Kidney (tissue), 14 donors: Measurements from ENCODE around the gene VRK2. TPM values are rescaled to one million over a fixed set of nuclear protein-coding genes. Genes with fewer than 3 reads are reported as not detected.

Source experiments
- DNase-seq, 5 donors: peaks; one replicate each; pipeline ENCODE4 v3.0.0-alpha.2; 2013 to 2020
- FAIRE-seq: peaks from 2 replicates; lab custom pipeline; 2012; peaks lifted over from hg19 to GRCh38; lab: Jason Lieb, UNC
- H3K27ac ChIP-seq, 2 donors: one replicate each; pipeline ENCODE4 v1.7.0; 2013; ENCODE audit warnings: low read depth in 2 of 2, low read length in 2 of 2, inconsistent platforms in 1 of 2
- H3K27me3 ChIP-seq: one replicate; pipeline ENCODE4 v1.7.1; 2013; ENCODE audit warnings: low read length, inconsistent platforms; ENCODE audit not compliant: control insufficient read depth, insufficient read depth
- H3K36me3 ChIP-seq, 3 donors: one replicate each; pipeline versions ENCODE4 v1.7.0 to v1.7.1; 2013; ENCODE audit warnings: low read length in 3 of 3, control low read depth in 1 of 3, inconsistent platforms in 1 of 3; ENCODE audit not compliant: insufficient read depth in 3 of 3, control insufficient read depth in 2 of 3
- H3K4me1 ChIP-seq, 3 donors: one replicate each; pipeline versions ENCODE4 v1.7.0 to v1.7.1; 2013; ENCODE audit warnings: low read length in 3 of 3, inconsistent platforms in 1 of 3, low read depth in 1 of 3; ENCODE audit not compliant: control insufficient read depth in 2 of 3, insufficient read depth in 2 of 3
- H3K4me3 ChIP-seq, 3 donors: one replicate each; pipeline versions ENCODE4 v1.7.0 to v1.8.1; 2013; ENCODE audit warnings: low read length in 3 of 3, control low read depth in 1 of 3, inconsistent platforms in 1 of 3
- H3K9ac ChIP-seq, 3 donors: one replicate each; pipeline versions ENCODE4 v1.7.0 to v1.7.1; 2013; ENCODE audit warnings: low read length in 3 of 3, control low read depth in 1 of 3, inconsistent platforms in 1 of 3
- H3K9me3 ChIP-seq, 3 donors: one replicate each; pipeline versions ENCODE4 v1.7.0 to v1.7.1; 2013; ENCODE audit warnings: low read length in 3 of 3, control low read depth in 1 of 3, inconsistent platforms in 1 of 3; ENCODE audit not compliant: control insufficient read depth in 2 of 3, insufficient read depth in 1 of 3
- intact Hi-C: fragments of 100-400 bp; cut with DNase I; formaldehyde crosslinking; loops from one replicate; pipeline ENCODE4 v1.11.1; 2022
- polyA plus RNA-seq: library from polyadenylated mRNA; stranded (reverse); fragments of 350-450 nt; fragmentation: Illumina TruSeq; extraction: RNeasy Lipid Tissue Mini Kit (QIAGEN cat#74804); gene quantifications from one replicate; pipeline ENCODE4 v1.2.3, GENCODE V29; 2014; ENCODE audit warnings: low read depth, low replicate concordance; ENCODE audit not compliant: insufficient read depth
- total RNA-seq: library from RNA; stranded (reverse); fragmentation: NEBNext Ultra II Directional; extraction: Animal tissue kit (Norgen Biotek cat#: 25700); gene quantifications from one replicate; pipeline ENCODE4 v1.2.1, GENCODE V29; 2021
- TF ChIP-seq, protein P1 (sequence below): IDR thresholded peaks from 3 replicates; pipeline ENCODE4 v1.5.1; 2012; ENCODE audit warnings: mild to moderate bottlenecking, moderate library complexity, borderline replicate concordance; ENCODE audit not compliant: insufficient read depth; ENCODE audit errors: extremely low read depth
- donor health status: control.
- donor health status: control.
- donor health status: control.
- donor health status: control.
- donor health status: control.
- donor health status: DM: yes; HTN: yes; CAD: no.
- donor health status: Normal renal cell carcinoma (clear cell type).

VRK2 gene
- total and polyA plus RNA-seq, 2 donors from 2014 or later = 7.2 to 26.5 TPM

DNA sequence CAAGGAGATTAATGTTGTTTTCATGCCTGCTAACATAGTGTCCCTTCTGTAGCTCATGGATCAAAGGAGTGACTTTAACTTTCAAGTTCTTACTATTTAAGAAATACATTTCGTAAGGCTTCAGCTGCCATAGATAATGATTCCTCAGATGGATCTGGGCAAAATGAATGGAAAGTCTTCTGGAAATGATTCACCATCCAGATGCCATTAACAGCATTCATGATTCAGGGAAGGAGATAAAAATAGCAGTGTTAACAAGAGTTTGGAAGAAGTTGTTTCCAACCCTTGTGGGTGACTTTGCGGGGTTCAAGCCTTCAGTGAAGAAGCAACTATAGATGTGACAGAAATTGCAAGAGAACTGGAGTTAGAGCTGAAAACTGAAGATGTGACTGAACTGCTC, 17.0 kb downstream of the VRK2 start:
- FAIRE-seq (no peak), DNase-seq (no peak)
- intact Hi-C loops = no loop called here
- Histone ChIP-seq H3K9me3 (no peaks in the 10 kb centered on the region), H3K9ac (no peak overlapping the region), H3K27me3 (no peaks in the 10 kb centered on the region), H3K4me3 (no peak overlapping the region), H3K4me1 (no peaks in the 10 kb centered on the region), H3K36me3 (peaks cover 0 to 2% (median 0%) of the 10 kb centered on the region in 3 donors), H3K27ac (no peak overlapping the region)
- TF ChIP-seq, protein P1, sequence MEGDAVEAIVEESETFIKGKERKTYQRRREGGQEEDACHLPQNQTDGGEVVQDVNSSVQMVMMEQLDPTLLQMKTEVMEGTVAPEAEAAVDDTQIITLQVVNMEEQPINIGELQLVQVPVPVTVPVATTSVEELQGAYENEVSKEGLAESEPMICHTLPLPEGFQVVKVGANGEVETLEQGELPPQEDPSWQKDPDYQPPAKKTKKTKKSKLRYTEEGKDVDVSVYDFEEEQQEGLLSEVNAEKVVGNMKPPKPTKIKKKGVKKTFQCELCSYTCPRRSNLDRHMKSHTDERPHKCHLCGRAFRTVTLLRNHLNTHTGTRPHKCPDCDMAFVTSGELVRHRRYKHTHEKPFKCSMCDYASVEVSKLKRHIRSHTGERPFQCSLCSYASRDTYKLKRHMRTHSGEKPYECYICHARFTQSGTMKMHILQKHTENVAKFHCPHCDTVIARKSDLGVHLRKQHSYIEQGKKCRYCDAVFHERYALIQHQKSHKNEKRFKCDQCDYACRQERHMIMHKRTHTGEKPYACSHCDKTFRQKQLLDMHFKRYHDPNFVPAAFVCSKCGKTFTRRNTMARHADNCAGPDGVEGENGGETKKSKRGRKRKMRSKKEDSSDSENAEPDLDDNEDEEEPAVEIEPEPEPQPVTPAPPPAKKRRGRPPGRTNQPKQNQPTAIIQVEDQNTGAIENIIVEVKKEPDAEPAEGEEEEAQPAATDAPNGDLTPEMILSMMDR = no peak

- Histone ChIP-seq H3K4me3 (no peak overlapping the region), H3K36me3 (peaks cover 0 to 2% (median 0%) of the 10 kb centered on the region in 3 donors), H3K27me3 (no peaks in the 10 kb centered on the region), H3K4me1 (no peaks in the 10 kb centered on the region), H3K9ac (no peak overlapping the region), H3K9me3 (no peaks in the 10 kb centered on the region), H3K27ac (no peak overlapping the region)
- no peak for FAIRE-seq
- intact Hi-C loops = no loop called here
- TF ChIP-seq, protein P1 = no peak
- DNase-seq = no peak
These were observed 17.5 kb downstream of the VRK2 start for GRCh38 chr2:58064086-58064485.

GRCh38 chr2:58065248-58065647, 18.6 kb downstream of the VRK2 start:
- Histone ChIP-seq H3K27ac (no peak overlapping the region), H3K9ac (no peak overlapping the region), H3K9me3 (no peaks in the 10 kb centered on the region), H3K36me3 (peaks cover 0 to 2% (median 0%) of the 10 kb centered on the region in 3 donors), H3K4me1 (no peaks in the 10 kb centered on the region), H3K27me3 (no peaks in the 10 kb centered on the region), H3K4me3 (no peak overlapping the region)
- no peak for DNase-seq
- FAIRE-seq = no peak
- intact Hi-C loops = no loop called here
- TF ChIP-seq, protein P1 = no peak

DNA sequence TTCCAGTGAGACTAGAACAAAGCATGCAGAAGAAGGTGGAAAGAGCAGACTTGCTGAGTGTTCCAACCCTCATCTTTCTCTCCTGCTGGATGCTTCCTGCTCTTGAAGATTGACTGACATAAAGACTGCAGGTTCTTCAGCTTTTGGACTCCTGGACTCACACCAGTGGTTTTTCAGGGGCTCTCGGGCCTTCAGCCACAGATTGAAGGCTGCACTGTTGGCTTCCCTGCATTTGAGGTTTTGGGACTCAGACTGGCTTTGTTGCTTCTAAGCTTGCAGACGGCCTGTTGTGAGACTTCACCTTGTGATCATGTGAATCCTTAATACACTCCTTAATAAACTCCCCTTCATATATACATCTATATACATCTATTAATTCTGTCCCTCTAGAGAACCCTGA, 20.4 kb downstream of the VRK2 start:
- H3K4me3 ChIP-seq = no peak overlapping the region
- FAIRE-seq = no peak
- no peak overlapping the region for H3K27ac ChIP-seq
- H3K27me3 ChIP-seq = no peaks in the 10 kb centered on the region
- intact Hi-C loops = no loop called here
- H3K4me1 ChIP-seq = no peaks in the 10 kb centered on the region
- H3K36me3 ChIP-seq = no peaks in the 10 kb centered on the region
- H3K9ac ChIP-seq = no peak overlapping the region
- TF ChIP-seq, protein P1 = no peak
- no peaks in the 10 kb centered on the region for H3K9me3 ChIP-seq
- DNase-seq = no peak
